Measurements from ENCODE around the gene COMMD3. TPM values are rescaled to one million over a fixed set of nuclear protein-coding genes. Genes with fewer than 3 reads are reported as not detected.
A peak's percentile ranks its signal among the peaks of the same experiment; 100 is the strongest.
"Not testable (repeated sequence)": the region's sequence is repeated elsewhere in the genome, so short reads cannot be mapped to it uniquely, and the experiment has no call there.

COMMD3 gene
- polyA plus RNA-seq, 12 donors = 57.8 to 83.9 (median 76.1) TPM; not detected in 1

- DNase-seq = no peak
Observed at GRCh38 chr10:22334414-22335172, 18.4 kb downstream of the COMMD3 start.

GRCh38 chr10:22335173-22335933 lies 19.2 kb downstream of the COMMD3 start:
- no peak for DNase-seq

GRCh38 chr10:22338185-22338900 lies 22.2 kb downstream of the COMMD3 start:
- no peak for DNase-seq

GRCh38 chr10:22338931-22339330 lies 22.7 kb downstream of the COMMD3 start:
- DNase-seq = no peak

- no peak for DNase-seq
Observed at GRCh38 chr10:22339761-22340328, 23.7 kb downstream of the COMMD3 start.

- DNase-seq = peak; percentile 86
Observed at GRCh38 chr10:22340329-22341189, 24.4 kb downstream of the COMMD3 start.

- no peak for DNase-seq
Observed at GRCh38 chr10:22341190-22341925, 25.2 kb downstream of the COMMD3 start.

- no peak for DNase-seq
Observed at GRCh38 chr10:22341926-22342196, 25.7 kb downstream of the COMMD3 start.

GRCh38 chr10:22342421-22342820 lies 26.2 kb downstream of the COMMD3 start:
- DNase-seq = no peak

GRCh38 chr10:22343731-22344130 lies 27.5 kb downstream of the COMMD3 start:
- no peak for DNase-seq

GRCh38 chr10:22344249-22344648 lies 28.1 kb downstream of the COMMD3 start:
- no peak for DNase-seq

GRCh38 chr10:22344781-22345300 lies 28.7 kb downstream of the COMMD3 start:
- DNase-seq = no peak

GRCh38 chr10:22345301-22346095 lies 29.3 kb downstream of the COMMD3 start, which contains the start of gene SPAG6:
SPAG6 (plus strand) TSS chr10:22345496; CDS start chr10:22345612, 116 bp downstream.
- no peak for DNase-seq

- no peak for DNase-seq
Observed at GRCh38 chr10:22346096-22346661, 30.0 kb downstream of the COMMD3 start.

- DNase-seq = no peak
Observed at GRCh38 chr10:22349755-22350154, 33.6 kb downstream of the COMMD3 start.

GRCh38 chr10:22351131-22351703 lies 35.0 kb downstream of the COMMD3 start:
- DNase-seq = no peak

- DNase-seq = no peak
Observed at GRCh38 chr10:22356324-22356873, 40.2 kb downstream of the COMMD3 start.

- DNase-seq = not testable (repeated sequence)
Observed at GRCh38 chr10:22357770-22358169, 41.6 kb downstream of the COMMD3 start.

All from muscle of arm (tissue), 12 donors.